Inferior parietal cortex (tissue), 1 donor: Measurements from ENCODE around the gene ZCWPW2.
A peak's percentile ranks its signal among the peaks of the same experiment; 100 is the strongest.

Experiments used
- DNase-seq: peaks from one replicate; pipeline ENCODE4 v3.0.0-alpha.2; 2016; ENCODE audit errors: extremely low spot score

ZCWPW2 gene

GRCh38 chr3:28376424-28376823 is 27.9 kb downstream of the ZCWPW2 start:
- DNase-seq = peak; percentile 39

GRCh38 chr3:28386049-28386448 is 37.5 kb downstream of the ZCWPW2 start:
- no peak for DNase-seq

- no peak for DNase-seq
Measured at GRCh38 chr3:28388978-28389377, 40.5 kb downstream of the ZCWPW2 start.

- no peak for DNase-seq
Measured at GRCh38 chr3:28399206-28399605, 50.7 kb downstream of the ZCWPW2 start.

GRCh38 chr3:28406241-28406640 is 57.7 kb downstream of the ZCWPW2 start:
- no peak for DNase-seq

- no peak for DNase-seq
Measured at GRCh38 chr3:28449398-28449797, 100.9 kb downstream of the ZCWPW2 start.

GRCh38 chr3:28462866-28463265 is 114.3 kb downstream of the ZCWPW2 start:
- DNase-seq = no peak

GRCh38 chr3:28467414-28467813 is 118.9 kb downstream of the ZCWPW2 start:
- no peak for DNase-seq

- DNase-seq = peak; percentile 54
Measured at GRCh38 chr3:28476194-28476593, 127.7 kb downstream of the ZCWPW2 start.

- no peak for DNase-seq
Measured at GRCh38 chr3:28476764-28477163, 128.2 kb downstream of the ZCWPW2 start.

- no peak for DNase-seq
Measured at GRCh38 chr3:28485164-28485563, 136.6 kb downstream of the ZCWPW2 start.

- no peak for DNase-seq
Measured at GRCh38 chr3:28495301-28495700, 146.8 kb downstream of the ZCWPW2 start.

- DNase-seq = no peak
Measured at GRCh38 chr3:28502397-28502937, 153.9 kb downstream of the ZCWPW2 start.

- DNase-seq = no peak
Measured at GRCh38 chr3:28504976-28505375, 156.5 kb downstream of the ZCWPW2 start.

- no peak for DNase-seq
Measured at GRCh38 chr3:28521663-28522062, 173.1 kb downstream of the ZCWPW2 start.

- no peak for DNase-seq
Measured at GRCh38 chr3:28542351-28542750, 193.8 kb downstream of the ZCWPW2 start.

- no peak for DNase-seq
Measured at GRCh38 chr3:28544236-28544635, 195.7 kb downstream of the ZCWPW2 start.

- DNase-seq = no peak
Measured at GRCh38 chr3:28544831-28545230, 196.3 kb downstream of the ZCWPW2 start.

GRCh38 chr3:28547677-28548076 is 199.2 kb downstream of the ZCWPW2 start:
- DNase-seq = no peak

GRCh38 chr3:28553175-28553574 is 204.7 kb downstream of the ZCWPW2 start:
- DNase-seq = no peak

GRCh38 chr3:28556195-28556594 is 207.7 kb downstream of the ZCWPW2 start:
- no peak for DNase-seq

- no peak for DNase-seq
Measured at GRCh38 chr3:28564211-28564610, 215.7 kb downstream of the ZCWPW2 start.

GRCh38 chr3:28569357-28569756 is 220.8 kb downstream of the ZCWPW2 start:
- no peak for DNase-seq

GRCh38 chr3:28574036-28574435 is 225.5 kb downstream of the ZCWPW2 start:
- no peak for DNase-seq
